IPS-15b (cell line): ENCODE data around the gene PRDM13.
"Not testable (repeated sequence)": the region's sequence is repeated elsewhere in the genome, so short reads cannot be mapped to it uniquely, and the experiment has no call there.

Source experiments
- H3K27me3 ChIP-seq: one replicate; pipeline ENCODE4 v1.6.1; 2013; ENCODE audit warnings: low read length; ENCODE audit not compliant: control insufficient read depth, insufficient read depth
- H3K36me3 ChIP-seq: one replicate; pipeline ENCODE4 v1.6.1; 2013; ENCODE audit warnings: low read length; ENCODE audit not compliant: control insufficient read depth, insufficient read depth
- H3K4me1 ChIP-seq: one replicate; pipeline ENCODE4 v1.6.1; 2013; ENCODE audit warnings: mild to moderate bottlenecking, low read length; ENCODE audit not compliant: control insufficient read depth, insufficient read depth
- H3K4me3 ChIP-seq: one replicate; pipeline ENCODE4 v1.5.1; 2013; ENCODE audit warnings: low read depth, low read length
- H3K9ac ChIP-seq: one replicate; pipeline ENCODE4 v1.6.1; 2013; ENCODE audit warnings: low read depth, mild to moderate bottlenecking, low read length
- H3K9me3 ChIP-seq: one replicate; pipeline ENCODE4 v1.6.1; 2013; ENCODE audit warnings: mild to moderate bottlenecking, low read length; ENCODE audit not compliant: control insufficient read depth, insufficient read depth

The PRDM13 gene

GRCh38 chr6:99589290-99589672 is 17.4 kb upstream of the PRDM13 start:
- H3K4me1 ChIP-seq: no peaks in the 10 kb centered on the region
- no peaks in the 10 kb centered on the region for H3K36me3 ChIP-seq
- H3K27me3 ChIP-seq: peaks cover 100% of the 10 kb centered on the region
- no peaks in the 10 kb centered on the region for H3K9me3 ChIP-seq
- no peak overlapping the region for H3K9ac ChIP-seq
- peak overlapping the region; percentile 48 for H3K4me3 ChIP-seq

- Histone ChIP-seq H3K9ac (no peak overlapping the region), H3K27me3 (peaks cover 100% of the 10 kb centered on the region), H3K4me3 (no peak overlapping the region)
Measured at GRCh38 chr6:99589907-99590493, 16.6 kb upstream of the PRDM13 start.

DNA sequence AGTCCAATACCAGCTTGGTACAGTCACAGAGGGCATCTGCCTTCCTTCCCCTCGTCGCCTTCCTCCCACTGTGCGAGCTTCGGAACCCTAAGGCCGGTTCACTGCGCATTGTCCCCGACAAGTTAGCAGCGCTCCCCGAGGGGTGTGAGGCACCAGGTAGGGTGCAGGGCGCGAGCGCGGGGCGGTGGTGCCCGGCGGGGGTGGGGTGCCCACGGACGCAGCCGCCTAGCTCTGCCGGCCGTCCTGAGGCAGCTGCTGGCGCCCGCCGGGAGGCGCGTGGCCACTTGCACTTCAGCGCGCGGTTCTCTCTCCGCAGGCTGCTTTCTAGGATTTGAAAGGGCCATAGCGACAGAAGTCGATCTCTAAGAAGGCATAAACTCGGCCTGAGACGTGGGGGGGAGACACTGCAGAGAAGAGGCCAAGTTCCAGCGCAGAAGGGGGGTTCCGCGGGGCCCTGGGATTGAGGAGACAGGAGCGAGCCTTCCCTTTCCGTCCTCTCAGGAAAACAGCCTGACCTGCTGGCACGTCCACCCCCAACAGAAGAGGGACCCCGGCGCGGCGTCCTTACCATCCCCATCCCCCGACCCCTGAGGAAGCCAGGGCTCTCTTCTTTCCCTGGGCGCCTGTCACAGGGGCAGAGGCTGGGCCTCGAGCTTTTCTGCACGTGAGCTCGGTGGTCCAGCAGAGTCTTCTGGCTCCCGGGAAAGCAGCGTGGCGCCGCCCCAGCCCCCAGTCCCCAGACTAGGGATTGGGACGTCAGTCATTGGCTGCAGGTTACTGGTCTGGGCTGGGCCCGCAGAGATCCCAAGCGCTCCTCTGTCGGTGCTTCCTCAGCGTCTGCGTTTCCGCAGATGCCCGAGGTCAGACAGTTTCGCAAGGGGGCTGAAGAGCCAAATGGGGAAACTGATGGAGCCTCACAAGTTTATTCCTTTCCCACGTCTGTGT is 15.6 kb upstream of the PRDM13 start:
- Histone ChIP-seq H3K9me3 (no peaks in the 10 kb centered on the region), H3K36me3 (no peaks in the 10 kb centered on the region), H3K27me3 (peaks cover 100% of the 10 kb centered on the region), H3K4me3 (peak overlapping the region; percentile 42), H3K4me1 (no peaks in the 10 kb centered on the region), H3K9ac (no peak overlapping the region)

More at GRCh38 chr6:99589907-99590493, 16.6 kb upstream of the PRDM13 start:
- Histone ChIP-seq H3K4me1 (no peaks in the 10 kb centered on the region), H3K9me3 (no peaks in the 10 kb centered on the region), H3K36me3 (no peaks in the 10 kb centered on the region)

DNA sequence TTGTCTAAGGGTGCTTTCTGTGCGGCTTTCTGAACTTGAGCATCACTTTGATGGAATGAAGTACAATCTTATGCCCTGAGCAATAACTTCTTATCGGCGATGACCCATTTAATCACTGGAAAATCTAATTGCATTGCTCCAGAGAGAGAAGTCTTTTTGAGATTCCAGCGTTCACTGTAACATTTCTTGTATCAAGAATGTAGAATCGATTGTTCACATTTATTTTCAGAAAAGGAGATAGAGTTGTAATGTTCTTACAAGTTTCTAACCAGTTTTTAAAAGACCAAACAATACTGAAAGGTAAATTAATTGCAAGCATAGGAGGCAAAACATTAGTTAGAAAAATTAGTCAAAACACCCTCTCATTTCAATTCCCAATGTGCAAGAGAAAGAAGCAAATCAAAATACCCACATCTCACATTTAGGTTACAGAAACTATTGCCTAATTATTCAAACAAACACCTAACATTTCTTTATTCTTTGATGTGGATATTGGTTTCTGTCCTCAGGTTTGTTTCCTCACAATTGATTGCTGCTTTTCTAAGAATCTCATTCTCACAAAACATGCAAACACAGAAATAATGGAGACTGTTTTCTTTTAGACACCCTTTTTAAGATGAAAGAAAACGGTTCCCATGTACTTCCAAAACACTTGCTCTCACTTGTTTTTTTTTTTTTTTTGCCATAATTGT is 14.8 kb upstream of the PRDM13 start:
- Histone ChIP-seq H3K4me3 (no peak overlapping the region), H3K9ac (no peak overlapping the region), H3K36me3 (no peaks in the 10 kb centered on the region), H3K27me3 (peaks cover 100% of the 10 kb centered on the region), H3K4me1 (no peaks in the 10 kb centered on the region), H3K9me3 (no peaks in the 10 kb centered on the region)

DNA sequence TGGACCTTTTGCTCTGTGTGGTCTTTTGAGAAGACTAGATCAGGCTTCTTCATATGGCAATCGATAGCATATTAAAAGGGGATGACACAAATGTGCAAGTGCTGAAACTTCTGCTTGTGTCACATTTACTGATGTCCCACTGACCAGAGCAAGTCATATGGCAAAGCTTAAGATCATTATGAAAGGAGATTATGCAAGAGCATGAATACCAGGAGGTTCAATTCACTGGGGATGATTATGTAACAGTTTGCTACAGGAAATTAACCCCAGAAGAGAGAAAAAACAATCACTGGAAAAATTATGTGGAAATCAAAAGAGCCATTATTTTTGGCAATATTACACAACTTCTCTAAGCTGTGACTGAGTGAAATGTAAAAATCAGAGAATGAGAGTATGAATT is 13.7 kb upstream of the PRDM13 start:
- no peaks in the 10 kb centered on the region for H3K9me3 ChIP-seq
- no peak overlapping the region for H3K9ac ChIP-seq
- no peaks in the 10 kb centered on the region for H3K36me3 ChIP-seq
- H3K4me3 ChIP-seq: no peak overlapping the region
- H3K4me1 ChIP-seq: no peaks in the 10 kb centered on the region
- H3K27me3 ChIP-seq: peaks cover 100% of the 10 kb centered on the region

DNA sequence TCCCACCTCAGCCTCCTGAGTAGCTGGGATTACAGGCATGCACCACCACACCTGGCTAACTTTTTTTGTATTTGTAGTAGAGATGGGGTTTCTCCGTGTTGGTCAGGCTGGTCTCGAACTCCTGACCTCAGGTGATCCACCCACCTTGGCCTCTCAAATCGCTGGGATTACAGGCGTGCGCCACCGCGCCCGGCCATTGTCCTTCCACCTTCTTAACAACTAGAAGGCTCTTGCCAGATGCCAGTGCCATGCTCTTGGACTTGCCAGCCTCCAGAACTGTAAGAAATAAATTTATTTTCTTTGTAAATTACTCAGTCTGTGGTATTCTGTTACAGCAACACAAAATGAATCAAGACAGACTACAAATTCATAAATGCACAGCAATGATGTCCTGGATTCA is 11.9 kb upstream of the PRDM13 start:
- H3K9me3 ChIP-seq, H3K4me1 ChIP-seq, H3K9ac ChIP-seq, H3K36me3 ChIP-seq, H3K4me3 ChIP-seq: not testable (repeated sequence)
- H3K27me3 ChIP-seq: peaks cover 100% of the 10 kb centered on the region

- H3K4me3 ChIP-seq: peak overlapping the region; percentile 45
- H3K9me3 ChIP-seq: no peaks in the 10 kb centered on the region
- peaks cover 3% of the 10 kb centered on the region for H3K4me1 ChIP-seq
- H3K9ac ChIP-seq: no peak overlapping the region
- peaks cover 100% of the 10 kb centered on the region for H3K27me3 ChIP-seq
- H3K36me3 ChIP-seq: no peaks in the 10 kb centered on the region
Measured at GRCh38 chr6:99602520-99603420, 3.9 kb upstream of the PRDM13 start.

- Histone ChIP-seq H3K36me3 (no peaks in the 10 kb centered on the region), H3K9ac (no peak overlapping the region), H3K4me3 (peak overlapping the region; percentile 45), H3K9me3 (no peaks in the 10 kb centered on the region), H3K4me1 (peaks cover 3% of the 10 kb centered on the region), H3K27me3 (peaks cover 100% of the 10 kb centered on the region)
Measured at GRCh38 chr6:99603421-99604165, 3.0 kb upstream of the PRDM13 start.

GRCh38 chr6:99604166-99605073 is 2.2 kb upstream of the PRDM13 start:
- H3K9me3 ChIP-seq: no peaks in the 10 kb centered on the region
- peaks cover 3% of the 10 kb centered on the region for H3K4me1 ChIP-seq
- peak overlapping the region; percentile 32 for H3K4me3 ChIP-seq
- no peaks in the 10 kb centered on the region for H3K36me3 ChIP-seq
- H3K27me3 ChIP-seq: peaks cover 100% of the 10 kb centered on the region
- H3K9ac ChIP-seq: no peak overlapping the region

- Histone ChIP-seq H3K4me1 (peaks cover 3% of the 10 kb centered on the region), H3K9me3 (no peaks in the 10 kb centered on the region), H3K9ac (no peak overlapping the region), H3K27me3 (peaks cover 100% of the 10 kb centered on the region), H3K4me3 (peak overlapping the region; percentile 32), H3K36me3 (no peaks in the 10 kb centered on the region)
Measured at GRCh38 chr6:99605074-99605734, 1.4 kb upstream of the PRDM13 start.
